GM12878 (cell line): Measurements from ENCODE around the gene GALNT17. TPM values are rescaled to one million over a fixed set of nuclear protein-coding genes. Genes with fewer than 3 reads are reported as not detected.

Experiments
- ATAC-seq: fragments of 200-7000 bp; cut with Tn5 transposase; 3 replicates; pipeline ENCODE4 v1.9.1; 2020; ENCODE audit warnings: mild to moderate bottlenecking, moderate library complexity
- BruUV-seq: library from RNA; stranded (reverse); fragments of 400-500 nt; replicated peaks from 2 replicates; lab custom pipeline; 2021; lab: Mats Ljungman, UMichigan
- CTCF ChIA-PET: fragments of 300-600 bp; sonication (Branson Sonifier 250); formaldehyde crosslinking; extraction: SDS; loops from one replicate; lab custom pipeline; 2021; ENCODE audit warnings: inconsistent platforms; lab: Yijun Ruan, JAX
- POLR2A ChIA-PET: fragments of 350-600 bp; formaldehyde crosslinking; extraction: SDS; loops from one replicate; lab custom pipeline; 2021; ENCODE audit warnings: inconsistent platforms; lab: Charles Lee
- RAD21 ChIA-PET: fragments of 300-600 bp; sonication (Branson Sonifier 250); formaldehyde crosslinking; loops from one replicate; lab custom pipeline; 2023; ENCODE audit warnings: antibody characterized with exemption; ENCODE audit not compliant: unreplicated experiment; lab: Charles Lee
- SMC1A ChIA-PET: fragments of 300-600 bp; sonication (Branson Sonifier 250); formaldehyde crosslinking; loops from one replicate; lab custom pipeline; 2023; ENCODE audit not compliant: unreplicated experiment, uncharacterized antibody; lab: Charles Lee
- DNase-seq: peaks from one replicate; pipeline ENCODE4 v3.0.0-alpha.2; 2011; ENCODE audit warnings: low read depth, low spot score
- FAIRE-seq: peaks from 3 replicates; lab custom pipeline; 2011; peaks lifted over from hg19 to GRCh38; lab: Jason Lieb, UNC
- H2AFZ ChIP-seq: 2 replicates; pipeline ENCODE4 v1.6.0; 2011; ENCODE audit warnings: low read depth, low read length, control low read depth; ENCODE audit not compliant: control insufficient read depth
- H3K27ac ChIP-seq: 2 replicates; pipeline ENCODE4 v1.5.1; 2011; ENCODE audit warnings: control low read depth; ENCODE audit not compliant: control insufficient read depth, insufficient read depth
- H3K27me3 ChIP-seq, 2 experiments: replicated peaks in 1 of 2; 2 replicates each; pipeline versions ENCODE4 v1.6.0 to v1.6.1; 2011; ENCODE audit warnings: low read length in 1 of 2; ENCODE audit not compliant: control insufficient read depth in 2 of 2, insufficient read depth in 2 of 2
- H3K36me3 ChIP-seq, 2 experiments: 2 replicates each; pipeline ENCODE4 v1.5.1; 2011; ENCODE audit warnings: low read length in 1 of 2; ENCODE audit not compliant: control insufficient read depth in 2 of 2, insufficient read depth in 2 of 2
- H3K4me1 ChIP-seq: 2 replicates; pipeline ENCODE4 v1.6.1; 2011; ENCODE audit warnings: mild to moderate bottlenecking, low read length, moderate library complexity, mixed read lengths; ENCODE audit not compliant: control insufficient read depth, insufficient read depth
- H3K4me2 ChIP-seq: 2 replicates; pipeline ENCODE4 v1.6.0; 2011; ENCODE audit warnings: control low read depth; ENCODE audit not compliant: control insufficient read depth, insufficient read depth
- H3K4me3 ChIP-seq: fragments of 200-600 bp; sonication (generic); 2 replicates; pipeline ENCODE4 v1.5.1; 2016
- H3K79me2 ChIP-seq: 2 replicates; pipeline ENCODE4 v1.6.0; 2011; ENCODE audit warnings: low read length; ENCODE audit not compliant: control insufficient read depth, insufficient read depth
- H3K9ac ChIP-seq: 2 replicates; pipeline ENCODE4 v1.8.0; 2011; ENCODE audit warnings: low read length, control low read depth, mixed read lengths; ENCODE audit not compliant: control insufficient read depth, insufficient read depth
- H3K9me3 ChIP-seq: replicated peaks from 3 replicates; pipeline ENCODE4 v1.5.1; 2011; ENCODE audit warnings: mild to moderate bottlenecking, low read length; ENCODE audit not compliant: control insufficient read depth, insufficient read depth
- H4K20me1 ChIP-seq: 2 replicates; pipeline ENCODE4 v1.6.0; 2011; ENCODE audit not compliant: control insufficient read depth, insufficient read depth
- BMI1 ChIP-seq: fragments of 450-650 bp; IDR thresholded peaks from 2 replicates; pipeline ENCODE4 v1.6.1; 2016; ENCODE audit warnings: mild to moderate bottlenecking, moderate library complexity, borderline replicate concordance
- CBFB ChIP-seq: IDR thresholded peaks from 2 replicates; pipeline ENCODE4 v1.6.1; 2016; ENCODE audit warnings: antibody characterized with exemption, low read depth
- EED ChIP-seq: sonication (generic); IDR thresholded peaks from 2 replicates; pipeline ENCODE4 v1.6.1; 2016; ENCODE audit warnings: antibody characterized with exemption, low read depth
- EZH2 ChIP-seq: IDR thresholded peaks from 2 replicates; pipeline ENCODE4 v1.6.1; 2012; ENCODE audit warnings: low read depth, mild to moderate bottlenecking, control low read depth, inconsistent platforms, low read length, borderline replicate concordance; ENCODE audit not compliant: control insufficient read depth
- HCFC1 ChIP-seq: fragments of 150-350 bp; IDR thresholded peaks from 2 replicates; pipeline ENCODE4 v1.6.1; 2014; ENCODE audit warnings: low read length
- JUNB ChIP-seq: IDR thresholded peaks from 2 replicates; pipeline ENCODE4 v1.6.1; 2016; ENCODE audit warnings: antibody characterized with exemption, mild to moderate bottlenecking
- MTA3 ChIP-seq: IDR thresholded peaks from 2 replicates; pipeline ENCODE4 v1.6.1; 2012; ENCODE audit warnings: low read length, inconsistent platforms, borderline replicate concordance
- RUNX3 ChIP-seq: IDR thresholded peaks from 2 replicates; pipeline ENCODE4 v1.6.1; 2012; ENCODE audit warnings: low read length, inconsistent platforms
- SIX5 ChIP-seq: IDR thresholded peaks from 2 replicates; pipeline ENCODE4 v1.6.1; 2011; ENCODE audit warnings: mild to moderate bottlenecking, low read depth, low read length, moderate library complexity; ENCODE audit not compliant: severe bottlenecking
- SMAD1 ChIP-seq: fragments of 450-650 bp; IDR thresholded peaks from 2 replicates; pipeline ENCODE4 v1.6.1; 2018; ENCODE audit warnings: mild to moderate bottlenecking, low read depth; ENCODE audit not compliant: partially characterized antibody
- TCF12 ChIP-seq: IDR thresholded peaks from 2 replicates; pipeline ENCODE4 v1.6.1; 2011; ENCODE audit warnings: low read depth, mild to moderate bottlenecking, low read length
- WRNIP1 ChIP-seq: IDR thresholded peaks from 2 replicates; pipeline ENCODE4 v1.6.1; 2011; ENCODE audit warnings: low read depth, low read length, improper control_type of control experiment, borderline replicate concordance
- WGBS: methylation state at CpG from one replicate; pipeline ENCODE4 v1.1.6; 2016; ENCODE audit warnings: low lambda C conversion rate; ENCODE audit not compliant: insufficient replicate concordance, insufficient coverage; ENCODE audit errors: missing lambda C conversion rate; 5-methylcytosine and 5-hydroxymethylcytosine counted together
- in situ Hi-C: fragments of 300-500 bp; cut with MboI; formaldehyde crosslinking; loops from 9 replicates; pipeline ENCODE4 v1.14.3; 2018; ENCODE audit warnings: mixed read lengths
- intact Hi-C: fragments of 100-400 bp; cut with micrococcal nuclease; formaldehyde crosslinking; loops from one replicate; pipeline ENCODE4 v1.14.2; 2022; ENCODE audit not compliant: unreplicated experiment
- polyA plus RNA-seq, 11 experiments: library from polyadenylated mRNA; depleted of rRNA in 4 of 11; unstranded in 6 of 11; stranded (reverse) in 5 of 11; fragments of >200 nt; fragmentation: Nextera tagmentation in 4 of 11; fragmentation: Illumina TruSeq in 1 of 11; extraction: Ambion mirVana in 4 of 11; extraction: Trizol in 1 of 11; gene quantifications; 1 replicate in 1 of 11; 2 replicates in 10 of 11; pipeline versions ENCODE4 v1.2.1 to v1.2.3, GENCODE V29; 2011 to 2016; ENCODE audit warnings: inconsistent platforms in 2 of 11, missing spikeins in 2 of 11, low read depth in 1 of 11
- total RNA-seq, 4 experiments: library from RNA; depleted of rRNA in 3 of 4; stranded (reverse); fragments of >200 nt in 3 of 4; fragmentation: Illumina TruSeq in 1 of 4; extraction: Trizol in 1 of 4; gene quantifications; 2 replicates each; pipeline versions ENCODE4 v1.2.1 to v1.2.3, GENCODE V29; 2013 to 2021
- TF ChIP-seq, protein P1 (sequence below): fragments of 450-650 bp; IDR thresholded peaks from 2 replicates; pipeline ENCODE4 v1.6.1; 2018; ENCODE audit warnings: mild to moderate bottlenecking, low read depth, moderate library complexity; ENCODE audit not compliant: partially characterized antibody
- TF ChIP-seq, protein P2 (sequence below): fragments of 450-650 bp; IDR thresholded peaks from 2 replicates; pipeline ENCODE4 v1.6.1; 2017; ENCODE audit warnings: mild to moderate bottlenecking, low read depth, inconsistent platforms; ENCODE audit not compliant: poor library complexity, severe bottlenecking
- TF ChIP-seq, protein P3 (sequence below), 3 experiments: IDR thresholded peaks in 2 of 3; conservative IDR thresholded peaks in 1 of 3; 2 replicates each; pipeline ENCODE4 v1.5.1; 2011; ENCODE audit warnings: low read depth in 3 of 3, low read length in 3 of 3, mild to moderate bottlenecking in 3 of 3, control low read depth in 2 of 3, moderate library complexity in 2 of 3, inconsistent platforms in 1 of 3, mixed read lengths in 1 of 3; ENCODE audit not compliant: control insufficient read depth in 2 of 3, insufficient read depth in 1 of 3; ENCODE audit errors: extremely low read depth in 1 of 3

GALNT17 gene
- total and polyA plus RNA-seq, 10 of the 15 experiments (the other 5 are each of a cell fraction or from before 2014, with no cell fraction given) = 0.12 to 0.15 TPM; not detected in 8

DNA sequence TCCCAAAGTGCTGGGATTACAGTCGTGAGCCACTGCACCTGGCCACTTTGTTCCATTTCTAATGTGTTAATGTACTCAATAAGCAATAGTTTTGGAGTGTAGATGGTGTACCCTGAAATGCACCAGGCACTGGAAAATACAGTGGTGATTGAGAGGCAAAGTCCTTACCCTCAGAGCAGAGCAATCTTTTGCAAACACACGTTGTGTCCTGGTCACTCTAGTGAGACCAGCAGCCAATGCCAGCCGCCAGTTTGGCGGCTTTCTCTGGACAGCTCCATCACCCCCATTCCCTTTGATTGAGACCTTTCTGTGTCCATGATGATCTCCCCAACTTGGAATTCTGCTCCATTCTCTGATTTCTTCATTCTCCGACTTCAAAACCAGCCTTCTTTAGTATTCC lies 231.3 kb downstream of the GALNT17 start (continued):
- TF ChIP-seq, protein P1, sequence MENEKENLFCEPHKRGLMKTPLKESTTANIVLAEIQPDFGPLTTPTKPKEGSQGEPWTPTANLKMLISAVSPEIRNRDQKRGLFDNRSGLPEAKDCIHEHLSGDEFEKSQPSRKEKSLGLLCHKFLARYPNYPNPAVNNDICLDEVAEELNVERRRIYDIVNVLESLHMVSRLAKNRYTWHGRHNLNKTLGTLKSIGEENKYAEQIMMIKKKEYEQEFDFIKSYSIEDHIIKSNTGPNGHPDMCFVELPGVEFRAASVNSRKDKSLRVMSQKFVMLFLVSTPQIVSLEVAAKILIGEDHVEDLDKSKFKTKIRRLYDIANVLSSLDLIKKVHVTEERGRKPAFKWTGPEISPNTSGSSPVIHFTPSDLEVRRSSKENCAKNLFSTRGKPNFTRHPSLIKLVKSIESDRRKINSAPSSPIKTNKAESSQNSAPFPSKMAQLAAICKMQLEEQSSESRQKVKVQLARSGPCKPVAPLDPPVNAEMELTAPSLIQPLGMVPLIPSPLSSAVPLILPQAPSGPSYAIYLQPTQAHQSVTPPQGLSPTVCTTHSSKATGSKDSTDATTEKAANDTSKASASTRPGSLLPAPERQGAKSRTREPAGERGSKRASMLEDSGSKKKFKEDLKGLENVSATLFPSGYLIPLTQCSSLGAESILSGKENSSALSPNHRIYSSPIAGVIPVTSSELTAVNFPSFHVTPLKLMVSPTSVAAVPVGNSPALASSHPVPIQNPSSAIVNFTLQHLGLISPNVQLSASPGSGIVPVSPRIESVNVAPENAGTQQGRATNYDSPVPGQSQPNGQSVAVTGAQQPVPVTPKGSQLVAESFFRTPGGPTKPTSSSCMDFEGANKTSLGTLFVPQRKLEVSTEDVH = no peak
- TF ChIP-seq TCF12 (no peak), EZH2 (no peak), BMI1 (no peak)

GRCh38 chr7:71363627-71364026 lies 231.7 kb downstream of the GALNT17 start:
- no peak for FAIRE-seq
- Histone ChIP-seq H3K4me3 (no peak overlapping the region), H3K4me1 (no peaks in the 10 kb centered on the region), H3K27me3 (no peaks in the 10 kb centered on the region), H3K27ac (no peak overlapping the region), H3K9me3 (no peaks in the 10 kb centered on the region), H3K9ac (no peak overlapping the region), H3K36me3 (no peaks in the 10 kb centered on the region), H4K20me1 (no peaks in the 10 kb centered on the region), H2AFZ (no peak overlapping the region), H3K79me2 (no peaks in the 10 kb centered on the region), H3K4me2 (no peak overlapping the region)
- RAD21 ChIA-PET = no interaction called here
- WGBS = 54% methylated on average over 7 of the region's 7 CpGs
- SMC1A ChIA-PET = no interaction called here
- intact Hi-C loops = no loop called here
- CTCF ChIA-PET = no interaction called here
- in situ Hi-C loops = no loop called here
- no TSS peak for BruUV-seq
- no peak for ATAC-seq
- POLR2A ChIA-PET = no interaction called here
- no peak for DNase-seq
- no peak for TF ChIP-seq RUNX3
- TF ChIP-seq CBFB = no peak
- TF ChIP-seq JUNB = no peak
- no peak for TF ChIP-seq WRNIP1
- TF ChIP-seq, protein P2, sequence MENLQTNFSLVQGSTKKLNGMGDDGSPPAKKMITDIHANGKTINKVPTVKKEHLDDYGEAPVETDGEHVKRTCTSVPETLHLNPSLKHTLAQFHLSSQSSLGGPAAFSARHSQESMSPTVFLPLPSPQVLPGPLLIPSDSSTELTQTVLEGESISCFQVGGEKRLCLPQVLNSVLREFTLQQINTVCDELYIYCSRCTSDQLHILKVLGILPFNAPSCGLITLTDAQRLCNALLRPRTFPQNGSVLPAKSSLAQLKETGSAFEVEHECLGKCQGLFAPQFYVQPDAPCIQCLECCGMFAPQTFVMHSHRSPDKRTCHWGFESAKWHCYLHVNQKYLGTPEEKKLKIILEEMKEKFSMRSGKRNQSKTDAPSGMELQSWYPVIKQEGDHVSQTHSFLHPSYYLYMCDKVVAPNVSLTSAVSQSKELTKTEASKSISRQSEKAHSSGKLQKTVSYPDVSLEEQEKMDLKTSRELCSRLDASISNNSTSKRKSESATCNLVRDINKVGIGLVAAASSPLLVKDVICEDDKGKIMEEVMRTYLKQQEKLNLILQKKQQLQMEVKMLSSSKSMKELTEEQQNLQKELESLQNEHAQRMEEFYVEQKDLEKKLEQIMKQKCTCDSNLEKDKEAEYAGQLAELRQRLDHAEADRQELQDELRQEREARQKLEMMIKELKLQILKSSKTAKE = no peak
- TF ChIP-seq, protein P3, sequence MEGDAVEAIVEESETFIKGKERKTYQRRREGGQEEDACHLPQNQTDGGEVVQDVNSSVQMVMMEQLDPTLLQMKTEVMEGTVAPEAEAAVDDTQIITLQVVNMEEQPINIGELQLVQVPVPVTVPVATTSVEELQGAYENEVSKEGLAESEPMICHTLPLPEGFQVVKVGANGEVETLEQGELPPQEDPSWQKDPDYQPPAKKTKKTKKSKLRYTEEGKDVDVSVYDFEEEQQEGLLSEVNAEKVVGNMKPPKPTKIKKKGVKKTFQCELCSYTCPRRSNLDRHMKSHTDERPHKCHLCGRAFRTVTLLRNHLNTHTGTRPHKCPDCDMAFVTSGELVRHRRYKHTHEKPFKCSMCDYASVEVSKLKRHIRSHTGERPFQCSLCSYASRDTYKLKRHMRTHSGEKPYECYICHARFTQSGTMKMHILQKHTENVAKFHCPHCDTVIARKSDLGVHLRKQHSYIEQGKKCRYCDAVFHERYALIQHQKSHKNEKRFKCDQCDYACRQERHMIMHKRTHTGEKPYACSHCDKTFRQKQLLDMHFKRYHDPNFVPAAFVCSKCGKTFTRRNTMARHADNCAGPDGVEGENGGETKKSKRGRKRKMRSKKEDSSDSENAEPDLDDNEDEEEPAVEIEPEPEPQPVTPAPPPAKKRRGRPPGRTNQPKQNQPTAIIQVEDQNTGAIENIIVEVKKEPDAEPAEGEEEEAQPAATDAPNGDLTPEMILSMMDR (IDR thresholded peaks at IDR 0.05 in 2 of 3, conservative IDR thresholded peaks at IDR 0.05 in 1 of 3; ENCODE audit: control insufficient read depth in 2 of 3, extremely low read depth in 1 of 3, insufficient read depth in 1 of 3, low read depth in 3 of 3, low read length in 3 of 3) = no peak
- no peak for TF ChIP-seq HCFC1
- no peak for TF ChIP-seq MTA3
- TF ChIP-seq SMAD1 = no peak
- TF ChIP-seq EED = no peak
- TF ChIP-seq SIX5 = no peak
